Transverse colon (tissue), 4 donors: ENCODE measurements around the gene CD22.

Source experiments
- EP300 ChIP-seq: sonication (generic); formaldehyde crosslinking; IDR thresholded peaks from one replicate; pipeline ENCODE4 v1.6.1; 2017; ENCODE audit warnings: antibody characterized with exemption, low read depth
- POLR2A ChIP-seq: fragments of 450-650 bp; IDR thresholded peaks from one replicate; pipeline ENCODE4 v1.6.1; 2016; ENCODE audit warnings: antibody characterized with exemption, mild to moderate bottlenecking, moderate library complexity
- POLR2AphosphoS5 ChIP-seq, 3 donors: sonication (generic); formaldehyde crosslinking; IDR thresholded peaks; one replicate each; pipeline ENCODE4 v1.6.1; 2016; ENCODE audit warnings: antibody characterized with exemption in 3 of 3
- TF ChIP-seq, protein P1 (sequence below), 5 experiments: fragments of 200-600 bp in 3 of 5; fragments of 450-650 bp in 2 of 5; sonication (generic) in 3 of 5; IDR thresholded peaks; 1 replicate in 2 of 5; 2 replicates in 3 of 5; pipeline ENCODE4 v1.5.1; 2016 to 2017; ENCODE audit warnings: antibody characterized with exemption in 5 of 5, inconsistent platforms in 3 of 5, mild to moderate bottlenecking in 2 of 5, moderate library complexity in 1 of 5

- TF ChIP-seq, protein P1, sequence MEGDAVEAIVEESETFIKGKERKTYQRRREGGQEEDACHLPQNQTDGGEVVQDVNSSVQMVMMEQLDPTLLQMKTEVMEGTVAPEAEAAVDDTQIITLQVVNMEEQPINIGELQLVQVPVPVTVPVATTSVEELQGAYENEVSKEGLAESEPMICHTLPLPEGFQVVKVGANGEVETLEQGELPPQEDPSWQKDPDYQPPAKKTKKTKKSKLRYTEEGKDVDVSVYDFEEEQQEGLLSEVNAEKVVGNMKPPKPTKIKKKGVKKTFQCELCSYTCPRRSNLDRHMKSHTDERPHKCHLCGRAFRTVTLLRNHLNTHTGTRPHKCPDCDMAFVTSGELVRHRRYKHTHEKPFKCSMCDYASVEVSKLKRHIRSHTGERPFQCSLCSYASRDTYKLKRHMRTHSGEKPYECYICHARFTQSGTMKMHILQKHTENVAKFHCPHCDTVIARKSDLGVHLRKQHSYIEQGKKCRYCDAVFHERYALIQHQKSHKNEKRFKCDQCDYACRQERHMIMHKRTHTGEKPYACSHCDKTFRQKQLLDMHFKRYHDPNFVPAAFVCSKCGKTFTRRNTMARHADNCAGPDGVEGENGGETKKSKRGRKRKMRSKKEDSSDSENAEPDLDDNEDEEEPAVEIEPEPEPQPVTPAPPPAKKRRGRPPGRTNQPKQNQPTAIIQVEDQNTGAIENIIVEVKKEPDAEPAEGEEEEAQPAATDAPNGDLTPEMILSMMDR (IDR thresholded peaks at IDR 0.05) = no peak
- no peak for TF ChIP-seq POLR2AphosphoS5 (IDR thresholded peaks at IDR 0.05)
- no peak for TF ChIP-seq POLR2A
- TF ChIP-seq EP300 = no peak
These were observed 24.6 kb downstream of the CD22 start for GRCh38 chr19:35353635-35354034.
